Panc1 (cell line): Measurements from ENCODE around the gene STC2. TPM values are rescaled to one million over a fixed set of nuclear protein-coding genes. Genes with fewer than 3 reads are reported as not detected.

Experiments
- ATAC-seq: fragments of 200-7000 bp; cut with Tn5 transposase; 2 replicates; pipeline ENCODE4 v1.9.1; 2020; ENCODE audit warnings: mild to moderate bottlenecking, moderate library complexity
- BruUV-seq: library from RNA; stranded (reverse); fragments of 400-500 nt; replicated peaks from 2 replicates; lab custom pipeline; 2021; lab: Mats Ljungman, UMichigan
- CTCF ChIA-PET: fragments of 300-600 bp; sonication (Branson Sonifier 250); formaldehyde crosslinking; loops from one replicate; lab custom pipeline; 2022; ENCODE audit warnings: antibody characterized with exemption; lab: Charles Lee
- POLR2A ChIA-PET: fragments of 300-600 bp; sonication (Branson Sonifier 250); formaldehyde crosslinking; loops from one replicate; lab custom pipeline; 2022; ENCODE audit warnings: antibody characterized with exemption; lab: Charles Lee
- DNase-seq: peaks from one replicate; pipeline ENCODE4 v3.0.0-alpha.2; 2010; ENCODE audit warnings: low read depth, low spot score
- H3K27ac ChIP-seq: 2 replicates; pipeline ENCODE4 v1.5.1; 2011; ENCODE audit warnings: mild to moderate bottlenecking, low read length, inconsistent platforms
- H3K27me3 ChIP-seq: fragments of 200-500 bp; sonication (Bioruptor generic); 2 replicates; pipeline ENCODE4 v1.6.0; 2014; ENCODE audit warnings: low read length, inconsistent platforms; ENCODE audit not compliant: control insufficient read depth, insufficient read depth
- H3K36me3 ChIP-seq: fragments of 200-500 bp; sonication (Bioruptor generic); 2 replicates; pipeline ENCODE4 v1.5.1; 2014; ENCODE audit warnings: inconsistent platforms, mild to moderate bottlenecking, low read length, moderate library complexity; ENCODE audit not compliant: control insufficient read depth, insufficient read depth
- H3K4me1 ChIP-seq: 2 replicates; pipeline ENCODE4 v1.5.1; 2011; ENCODE audit warnings: inconsistent platforms, mild to moderate bottlenecking, low read length, moderate library complexity; ENCODE audit not compliant: control insufficient read depth, insufficient read depth
- H3K4me3 ChIP-seq, 2 experiments: 2 replicates each; pipeline ENCODE4 v1.5.1; 2011 to 2012; ENCODE audit warnings: low read depth in 2 of 2, low read length in 2 of 2, mild to moderate bottlenecking in 2 of 2, inconsistent platforms in 1 of 2, moderate library complexity in 1 of 2
- H3K9me3 ChIP-seq: fragments of 200-500 bp; sonication (Bioruptor generic); 2 replicates; pipeline ENCODE4 v1.5.1; 2014; ENCODE audit warnings: low read depth, mild to moderate bottlenecking, inconsistent platforms, low read length, moderate library complexity; ENCODE audit not compliant: control insufficient read depth, insufficient read depth
- CTCF ChIP-seq: fragments of 450-650 bp; IDR thresholded peaks from 2 replicates; pipeline ENCODE4 v1.5.1; 2017; ENCODE audit warnings: mild to moderate bottlenecking
- POLR2AphosphoS5 ChIP-seq: IDR thresholded peaks from 2 replicates; pipeline ENCODE4 v1.6.1; 2012; ENCODE audit warnings: mild to moderate bottlenecking, low read depth, low read length, moderate library complexity
- REST ChIP-seq, 2 experiments: IDR thresholded peaks; 2 replicates each; pipeline ENCODE4 v1.6.1; 2011 to 2012; ENCODE audit warnings: low read depth in 2 of 2, control low read depth in 1 of 2, low read length in 1 of 2, mild to moderate bottlenecking in 1 of 2, moderate library complexity in 1 of 2; ENCODE audit not compliant: insufficient read depth in 1 of 2
- SIN3A ChIP-seq: IDR thresholded peaks from 2 replicates; pipeline ENCODE4 v1.6.1; 2012; ENCODE audit warnings: low read depth, mild to moderate bottlenecking, low read length, moderate library complexity, borderline replicate concordance; ENCODE audit not compliant: insufficient read depth
- TCF7L2 ChIP-seq: IDR thresholded peaks from 2 replicates; pipeline ENCODE4 v1.6.1; 2011; ENCODE audit warnings: mild to moderate bottlenecking, low read depth, low read length, inconsistent platforms
- in situ Hi-C: cut with HindIII; loops from 2 replicates; pipeline ENCODE4 v1.10.0; 2016; ENCODE audit warnings: low sequenced_read_pairs, low pct_unique_long_range_greater_than_20kb
- intact Hi-C: fragments of 100-400 bp; cut with micrococcal nuclease; formaldehyde crosslinking; loops from one replicate; pipeline ENCODE4 v1.10.0; 2022; ENCODE audit not compliant: unreplicated experiment
- total RNA-seq: library from RNA; stranded (reverse); gene quantifications from one replicate; pipeline ENCODE4 v1.2.1, GENCODE V29; 2021; ENCODE audit not compliant: unreplicated experiment

Gene STC2
- total RNA-seq, 1 experiment from 2014 or later: 32.2 TPM

GRCh38 chr5:173291722-173292658, 36.2 kb downstream of the STC2 start:
- no TSS peak for BruUV-seq
- Histone ChIP-seq H3K4me1 (no peaks in the 10 kb centered on the region; the same call in 1 of the 2 replicates), H3K36me3 (no peaks in the 10 kb centered on the region), H3K9me3 (no peaks in the 10 kb centered on the region), H3K27ac (no peak overlapping the region), H3K4me3 (no peak overlapping the region), H3K27me3 (no peaks in the 10 kb centered on the region)
- ChIA-PET POLR2A (no interaction called here), CTCF (interaction anchor here (1.0 to 4.3 kb wide), 2 partner anchors 39 to 281 kb away, joined by 4 to 28 read pairs; no protein-coding TSS in a partner anchor)
- intact Hi-C loops: no loop called here
- DNase-seq (no peak), ATAC-seq (no peak)
- TF ChIP-seq REST (IDR thresholded peaks at IDR 0.05; ENCODE audit: insufficient read depth in 1 of 2, low read depth in 2 of 2, low read length in 1 of 2) (no peak), CTCF (no peak), POLR2AphosphoS5 (no peak), TCF7L2 (no peak), SIN3A (no peak)
- in situ Hi-C loops: no loop called here

GRCh38 chr5:173290477-173291131, 37.6 kb downstream of the STC2 start:
- in situ Hi-C loops: no loop called here
- intact Hi-C loops: no loop called here

More at GRCh38 chr5:173290477-173291131, 37.6 kb downstream of the STC2 start:
- ATAC-seq (no peak), DNase-seq (no peak)
- no peak overlapping the region for H3K27ac ChIP-seq
- H3K36me3 ChIP-seq: no peaks in the 10 kb centered on the region
- no TSS peak for BruUV-seq
- ChIA-PET CTCF (interaction anchor here (0.6 kb wide), 1 partner anchor 41 kb away, joined by 4 read pairs; no protein-coding TSS in a partner anchor), POLR2A (no interaction called here)
- no peak overlapping the region for H3K4me3 ChIP-seq
- H3K4me1 ChIP-seq: no peaks in the 10 kb centered on the region; the same call in 1 of the 2 replicates
- TF ChIP-seq SIN3A (no peak), REST (IDR thresholded peaks at IDR 0.05; ENCODE audit: insufficient read depth in 1 of 2, low read depth in 2 of 2, low read length in 1 of 2) (no peak)
- no peaks in the 10 kb centered on the region for H3K9me3 ChIP-seq
- no peaks in the 10 kb centered on the region for H3K27me3 ChIP-seq
